Pancreas (tissue), 10 donors: ENCODE results near the gene FGFR3. TPM values are rescaled to one million over a fixed set of nuclear protein-coding genes. Genes with fewer than 3 reads are reported as not detected.

Experiments used
- ATAC-seq, 4 donors: fragments of 200-7000 bp; cut with Tn5 transposase; one replicate each; pipeline versions ENCODE4 v1.8.0 to v1.9.1; 2020; ENCODE audit warnings: mild to moderate bottlenecking in 4 of 4, moderate library complexity in 4 of 4
- DNase-seq, 6 donors: peaks; one replicate each; pipeline ENCODE4 v3.0.0-alpha.2; 2020
- FAIRE-seq: peaks from 2 replicates; lab custom pipeline; 2012; peaks lifted over from hg19 to GRCh38; lab: Jason Lieb, UNC
- H3K27ac ChIP-seq, 4 donors: fragments of 200-600 bp; sonication (generic); 1 replicate in 3 of 4; 2 replicates in 1 of 4; pipeline versions ENCODE4 v1.5.0 to v1.8.0; 2020
- H3K27me3 ChIP-seq, 4 donors: fragments of 200-600 bp; one replicate each; pipeline ENCODE4 v1.8.0; 2021
- H3K36me3 ChIP-seq, 3 donors: fragments of 200-600 bp; sonication (generic) in 1 of 3; one replicate each; pipeline versions ENCODE4 v1.5.0 to v1.8.0; 2020 to 2021
- H3K4me1 ChIP-seq, 3 donors: fragments of 200-600 bp; one replicate each; pipeline ENCODE4 v1.8.0; 2021
- H3K4me3 ChIP-seq, 4 donors: fragments of 200-600 bp; sonication (generic) in 2 of 4; one replicate each; pipeline versions ENCODE4 v1.5.0 to v1.8.0; 2020 to 2021
- H3K9me3 ChIP-seq, 4 donors: fragments of 200-600 bp; one replicate each; pipeline ENCODE4 v1.8.0; 2021
- WGBS, 2 donors: extraction: QIAGEN DNeasy Blood & Tissue Kit; methylation state at CpG; one replicate each; pipeline ENCODE4 v1.1.7; 2013; 5-methylcytosine and 5-hydroxymethylcytosine counted together
- intact Hi-C, 3 donors: fragments of 100-400 bp; cut with DNase I; formaldehyde crosslinking; loops; one replicate each; pipeline versions ENCODE4 v1.11.1 to v1.14.2; 2022
- polyA plus RNA-seq, 2 donors: library from polyadenylated mRNA; stranded (reverse); fragments of 200-250 nt; gene quantifications; one replicate each; pipeline ENCODE4 v1.2.3, GENCODE V29; 2013
- total RNA-seq, 6 donors: library from RNA; stranded (reverse); fragmentation: NEBNext Ultra II Directional in 4 of 6; extraction: Animal tissue kit (Norgen Biotek cat#: 25700) in 4 of 6; gene quantifications; one replicate each; pipeline versions ENCODE4 v1.2.1 to v1.2.4, GENCODE V29; 2021 to 2023
- TF ChIP-seq, protein P1 (sequence below), 4 donors: fragments of 200-600 bp; sonication (generic) in 3 of 4; IDR thresholded peaks; one replicate each; pipeline versions ENCODE4 v1.5.0 to v1.8.0; 2021; ENCODE audit warnings: antibody characterized with exemption in 4 of 4
- donor health status: healthy with polysubstance abuse.
- donor health status: DM: no; HTN: no; CAD: no; lungs with moderate emphysema.
- donor health status: DM: no; HTN: no; CAD: no.
- donor health status: control.
- donor health status: control.
- donor health status: Bipolar disorder and iron deficiency.
- donor health status: DM: yes; HTN: yes; CAD: no.
- donor health status: DM: no; HTN: no; CAD: no.
- donor health status: DM: no; HTN: no; CAD: no.
- donor health status: DM: yes; HTN: yes; CAD: no.

FGFR3 gene
- total and polyA plus RNA-seq, 8 donors, result 40.4 to 300 (median 64.8) TPM

GRCh38 chr4:1797298-1797860 lies 4.3 kb downstream of the FGFR3 start:
- no peaks in the 10 kb centered on the region for H3K9me3 ChIP-seq
- FAIRE-seq (no peak), DNase-seq (peak in 1 of 6 donors; percentile 81), ATAC-seq (no peak)
- H3K4me1 ChIP-seq, result peaks cover 8 to 10% (median 8%) of the 10 kb centered on the region in 3 donors
- 59 to 75% methylated on average over 14 to 16 of the region's 16 CpGs for WGBS, 2 donors
- no peaks in the 10 kb centered on the region for H3K36me3 ChIP-seq
- H3K4me3 ChIP-seq, result peak overlapping the region in 2 of 4 donors; percentile 51 to 61
- TF ChIP-seq, protein P1, sequence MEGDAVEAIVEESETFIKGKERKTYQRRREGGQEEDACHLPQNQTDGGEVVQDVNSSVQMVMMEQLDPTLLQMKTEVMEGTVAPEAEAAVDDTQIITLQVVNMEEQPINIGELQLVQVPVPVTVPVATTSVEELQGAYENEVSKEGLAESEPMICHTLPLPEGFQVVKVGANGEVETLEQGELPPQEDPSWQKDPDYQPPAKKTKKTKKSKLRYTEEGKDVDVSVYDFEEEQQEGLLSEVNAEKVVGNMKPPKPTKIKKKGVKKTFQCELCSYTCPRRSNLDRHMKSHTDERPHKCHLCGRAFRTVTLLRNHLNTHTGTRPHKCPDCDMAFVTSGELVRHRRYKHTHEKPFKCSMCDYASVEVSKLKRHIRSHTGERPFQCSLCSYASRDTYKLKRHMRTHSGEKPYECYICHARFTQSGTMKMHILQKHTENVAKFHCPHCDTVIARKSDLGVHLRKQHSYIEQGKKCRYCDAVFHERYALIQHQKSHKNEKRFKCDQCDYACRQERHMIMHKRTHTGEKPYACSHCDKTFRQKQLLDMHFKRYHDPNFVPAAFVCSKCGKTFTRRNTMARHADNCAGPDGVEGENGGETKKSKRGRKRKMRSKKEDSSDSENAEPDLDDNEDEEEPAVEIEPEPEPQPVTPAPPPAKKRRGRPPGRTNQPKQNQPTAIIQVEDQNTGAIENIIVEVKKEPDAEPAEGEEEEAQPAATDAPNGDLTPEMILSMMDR (IDR thresholded peaks at IDR 0.05), result no peak
- intact Hi-C loops, result no loop called here
- H3K27ac ChIP-seq, result peak overlapping the region in 2 of 4 donors; percentile 7 to 26
- peaks cover 0 to 4% (median 0%) of the 10 kb centered on the region in 4 donors for H3K27me3 ChIP-seq

DNA sequence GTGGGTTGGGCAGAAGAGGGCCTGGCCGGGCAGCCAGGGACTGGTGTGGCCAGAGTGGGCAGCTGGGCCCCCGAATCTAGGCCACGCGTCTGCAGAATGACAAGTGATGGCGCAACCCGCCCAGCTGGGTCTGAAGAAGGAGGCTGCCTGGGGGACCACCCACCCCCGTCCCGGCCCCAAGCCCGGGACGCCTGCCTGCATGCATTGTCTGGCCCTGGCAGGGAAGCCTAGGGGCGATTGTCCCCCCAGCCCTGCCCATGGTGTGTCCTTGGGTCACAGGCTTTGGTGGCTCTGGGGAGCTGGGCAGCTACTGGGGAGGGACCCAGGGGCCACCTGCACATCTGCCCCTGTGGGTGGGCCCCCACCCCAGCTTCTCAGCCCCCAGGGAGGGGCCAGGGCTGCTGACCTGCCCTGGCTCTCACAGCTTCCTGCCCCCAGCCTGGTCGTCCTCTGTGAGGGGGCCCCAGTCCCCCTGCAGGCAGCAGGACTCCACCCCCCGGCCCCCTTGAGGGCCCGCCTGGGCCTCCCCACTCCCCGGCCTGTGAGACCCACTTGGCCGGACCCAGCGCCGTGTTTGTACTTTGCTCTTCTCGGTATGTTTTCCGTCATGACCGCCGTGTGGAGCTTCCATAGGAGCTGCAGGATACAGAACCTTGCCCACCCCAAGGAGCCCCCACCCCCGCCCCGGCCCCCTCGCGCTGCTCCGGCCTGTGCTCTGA lies 4.9 kb downstream of the FGFR3 start:
- Histone ChIP-seq H3K27ac (peak overlapping the region in 2 of 4 donors; percentile 7 to 26), H3K27me3 (peaks cover 0 to 4% (median 0%) of the 10 kb centered on the region in 4 donors), H3K4me3 (peak overlapping the region in 2 of 4 donors; percentile 51 to 61), H3K36me3 (peaks cover 0 to under 1% (median 0%) of the 10 kb centered on the region in 3 donors), H3K9me3 (no peaks in the 10 kb centered on the region), H3K4me1 (peaks cover 8 to 10% (median 8%) of the 10 kb centered on the region in 3 donors)
- no peak for ATAC-seq
- TF ChIP-seq, protein P1 (IDR thresholded peaks at IDR 0.05), result no peak
- intact Hi-C loops, result no loop called here
- peak in 1 of 6 donors; percentile 78 for DNase-seq
- FAIRE-seq, result no peak
- 61 to 65% methylated on average over 19 to 27 of the region's 27 CpGs for WGBS, 2 donors

DNA sequence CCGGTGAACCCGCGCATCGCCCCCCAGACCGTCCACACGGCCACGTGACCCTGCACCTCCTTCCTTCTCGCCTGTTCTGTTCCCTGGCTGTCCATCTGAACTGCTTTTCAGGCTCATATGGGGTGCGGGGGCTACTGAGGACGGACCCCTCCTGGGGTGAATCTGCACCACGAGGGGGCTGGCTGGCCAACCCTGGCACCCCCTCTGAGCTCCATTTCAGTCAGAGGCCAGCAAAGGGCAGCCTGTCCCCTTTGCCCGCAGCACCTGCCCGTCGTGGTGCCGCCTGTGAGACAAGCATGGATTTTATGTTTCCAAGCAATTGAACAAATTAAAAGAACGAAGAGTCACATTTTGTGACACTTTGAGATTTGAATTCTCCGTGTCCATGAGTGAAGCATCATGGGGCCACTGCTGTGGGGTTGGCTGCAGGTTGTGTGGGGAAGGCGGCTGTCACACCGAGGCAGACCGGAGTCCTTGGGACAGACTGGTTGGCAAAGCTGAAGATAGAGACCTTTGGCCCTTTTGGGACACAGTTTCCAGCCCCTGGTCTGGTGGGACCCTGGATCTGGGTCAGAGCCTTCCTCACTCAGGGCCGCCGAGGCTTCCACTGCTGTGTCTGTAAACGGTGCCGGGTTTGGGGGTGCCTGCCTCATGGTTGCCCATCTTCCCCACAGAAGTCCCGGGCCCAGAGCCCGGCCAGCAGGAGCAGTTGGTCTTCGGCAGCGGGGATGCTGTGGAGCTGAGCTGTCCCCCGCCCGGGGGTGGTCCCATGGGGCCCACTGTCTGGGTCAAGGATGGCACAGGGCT lies 5.7 kb downstream of the FGFR3 start:
- intact Hi-C loops, result no loop called here
- Histone ChIP-seq H3K36me3 (peaks cover 0 to 4% (median 0%) of the 10 kb centered on the region in 3 donors), H3K27me3 (peaks cover 0 to 4% (median 0%) of the 10 kb centered on the region in 4 donors), H3K27ac (no peak overlapping the region), H3K4me1 (peaks cover 8 to 10% (median 8%) of the 10 kb centered on the region in 3 donors), H3K9me3 (no peaks in the 10 kb centered on the region), H3K4me3 (peak overlapping the region in 1 of 4 donors; percentile 51)
- 71 to 73% methylated on average over 30 of the region's 30 CpGs for WGBS, 2 donors
- TF ChIP-seq, protein P1 (IDR thresholded peaks at IDR 0.05), result no peak
- DNase-seq (peak in 1 of 6 donors; percentile 51), ATAC-seq (no peak), FAIRE-seq (no peak)

DNA sequence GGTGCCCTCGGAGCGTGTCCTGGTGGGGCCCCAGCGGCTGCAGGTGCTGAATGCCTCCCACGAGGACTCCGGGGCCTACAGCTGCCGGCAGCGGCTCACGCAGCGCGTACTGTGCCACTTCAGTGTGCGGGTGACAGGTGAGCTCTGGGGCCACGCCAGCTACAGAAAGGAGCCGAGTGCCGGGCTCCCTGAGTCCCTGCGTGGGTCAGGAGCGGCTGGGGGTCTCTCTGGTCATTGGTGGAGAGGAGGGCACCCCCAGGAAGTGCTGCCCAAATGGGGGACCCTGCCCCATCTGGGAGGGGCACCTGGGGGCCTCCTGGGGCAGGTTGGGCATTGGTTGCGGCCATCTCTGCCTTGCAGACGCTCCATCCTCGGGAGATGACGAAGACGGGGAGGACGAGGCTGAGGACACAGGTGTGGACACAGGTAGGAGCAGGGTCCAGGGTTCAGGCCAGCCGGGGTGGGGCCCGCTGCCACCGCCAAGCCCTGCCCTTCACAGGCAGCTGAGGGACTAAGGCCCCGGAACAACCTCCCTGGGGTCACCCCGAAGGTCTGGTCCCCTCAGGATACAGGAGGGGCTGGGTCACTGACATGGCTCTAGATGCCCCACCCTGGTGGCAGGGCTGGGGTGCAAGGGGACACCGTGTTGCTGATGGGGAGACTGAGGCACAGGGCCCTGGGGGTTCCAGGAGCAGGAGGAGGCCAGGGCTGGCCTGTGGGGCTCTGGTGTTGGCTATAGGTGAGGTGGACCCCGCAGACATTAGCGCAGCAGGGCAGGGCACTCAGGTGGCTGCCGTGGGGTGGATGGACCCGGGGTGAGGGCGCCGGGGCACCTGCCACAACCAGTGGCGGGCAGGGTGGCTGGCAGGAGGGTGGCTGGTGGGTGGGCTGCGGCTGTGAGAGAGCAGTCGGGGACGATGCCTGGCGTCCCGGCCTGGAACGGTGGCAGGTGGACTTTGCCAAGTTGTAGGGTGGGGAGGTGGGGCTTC lies 6.6 kb downstream of the FGFR3 start:
- ATAC-seq (no peak), FAIRE-seq (no peak), DNase-seq (peak in 1 of 6 donors; percentile 74)
- no peaks in the 10 kb centered on the region for H3K27me3 ChIP-seq
- 81 to 82% methylated on average over 40 to 41 of the region's 41 CpGs for WGBS, 2 donors
- H3K27ac ChIP-seq, result no peak overlapping the region
- no peak overlapping the region for H3K4me3 ChIP-seq
- peaks cover 4 to 10% (median 8%) of the 10 kb centered on the region in 3 donors for H3K4me1 ChIP-seq
- peaks cover 0 to 4% (median 0%) of the 10 kb centered on the region in 3 donors for H3K36me3 ChIP-seq
- no peaks in the 10 kb centered on the region for H3K9me3 ChIP-seq
- TF ChIP-seq, protein P1 (IDR thresholded peaks at IDR 0.05), result no peak
- intact Hi-C loops, result loop anchor here in 1 of 3 donors (5.0 kb wide), 1 partner anchor 37 kb away; no protein-coding TSS in a partner anchor
